Small intestine (tissue), 7 donors: ENCODE measurements around the gene PNO1. TPM values are rescaled to one million over a fixed set of nuclear protein-coding genes. Genes with fewer than 3 reads are reported as not detected.
A peak's percentile ranks its signal among the peaks of the same experiment; 100 is the strongest.

Source experiments
- DNase-seq, 2 donors: peaks; one replicate each; pipeline versions ENCODE4 v3.0.0 to v3.0.0-alpha.2; 2013
- FAIRE-seq: peaks from 2 replicates; lab custom pipeline; 2012; peaks lifted over from hg19 to GRCh38; lab: Jason Lieb, UNC
- H3K27ac ChIP-seq, 3 donors: one replicate each; pipeline ENCODE4 v1.5.1; 2013; ENCODE audit warnings: low read length in 2 of 3, mild to moderate bottlenecking in 2 of 3, control low read depth in 1 of 3, inconsistent platforms in 1 of 3, low read depth in 1 of 3, moderate library complexity in 1 of 3
- H3K27me3 ChIP-seq, 3 donors: one replicate each; pipeline ENCODE4 v1.6.1; 2013; ENCODE audit warnings: low read length in 3 of 3, inconsistent platforms in 1 of 3; ENCODE audit not compliant: control insufficient read depth in 3 of 3, insufficient read depth in 3 of 3
- H3K36me3 ChIP-seq, 3 donors: one replicate each; pipeline ENCODE4 v1.6.1; 2013; ENCODE audit warnings: low read length in 3 of 3, inconsistent platforms in 1 of 3, low read depth in 1 of 3, mild to moderate bottlenecking in 1 of 3, moderate library complexity in 1 of 3; ENCODE audit not compliant: control insufficient read depth in 3 of 3, insufficient read depth in 2 of 3
- H3K4me1 ChIP-seq, 3 donors: one replicate each; pipeline ENCODE4 v1.6.1; 2013; ENCODE audit warnings: low read length in 2 of 3, inconsistent platforms in 1 of 3, low read depth in 1 of 3, mild to moderate bottlenecking in 1 of 3, moderate library complexity in 1 of 3; ENCODE audit not compliant: control insufficient read depth in 3 of 3, insufficient read depth in 2 of 3
- H3K4me3 ChIP-seq, 3 donors: one replicate each; pipeline ENCODE4 v1.5.1; 2013; ENCODE audit warnings: low read length in 3 of 3, control low read depth in 1 of 3, inconsistent platforms in 1 of 3, low read depth in 1 of 3, mild to moderate bottlenecking in 1 of 3, moderate library complexity in 1 of 3
- H3K9me3 ChIP-seq, 2 donors: one replicate each; pipeline ENCODE4 v1.6.1; 2013; ENCODE audit warnings: low read depth in 1 of 2, low read length in 1 of 2; ENCODE audit not compliant: control insufficient read depth in 2 of 2, insufficient read depth in 1 of 2
- WGBS, 3 donors: extraction: QIAGEN DNeasy Blood & Tissue Kit; methylation state at CpG; one replicate each; pipeline ENCODE4 v1.1.7; 2013; 5-methylcytosine and 5-hydroxymethylcytosine counted together
- polyA plus RNA-seq, 4 donors: library from polyadenylated mRNA; stranded (reverse) in 3 of 4; unstranded in 1 of 4; fragments of 200-250 nt in 3 of 4; fragments of 120-200 nt in 1 of 4; gene quantifications; one replicate each; pipeline versions ENCODE4 v1.2.1 to v1.2.3, GENCODE V29; 2013
- donor health status: healthy with polysubstance abuse.
- donor health status: control.
- donor health status: control.
- donor health status: Bipolar disorder and iron deficiency.
- donor health status: healthy.

Gene PNO1
- polyA plus RNA-seq, 4 donors, result 4.9 to 13.5 (median 9.2) TPM

GRCh38 chr2:68135448-68136320 lies 22.0 kb upstream of the PNO1 start:
- peaks cover 0 to 6% (median 2%) of the 10 kb centered on the region in 3 donors for H3K36me3 ChIP-seq
- peak; percentile 27 to 48 for DNase-seq
- no peak for FAIRE-seq
- WGBS, 3 donors, result 29 to 55% (median 45%) methylated on average over 7 of the region's 7 CpGs
- H3K27ac ChIP-seq, result no peak overlapping the region
- H3K4me1 ChIP-seq, result peaks cover 0 to 8% (median 0%) of the 10 kb centered on the region in 3 donors
- H3K9me3 ChIP-seq, result no peaks in the 10 kb centered on the region
- no peaks in the 10 kb centered on the region for H3K27me3 ChIP-seq
- no peak overlapping the region for H3K4me3 ChIP-seq

DNA sequence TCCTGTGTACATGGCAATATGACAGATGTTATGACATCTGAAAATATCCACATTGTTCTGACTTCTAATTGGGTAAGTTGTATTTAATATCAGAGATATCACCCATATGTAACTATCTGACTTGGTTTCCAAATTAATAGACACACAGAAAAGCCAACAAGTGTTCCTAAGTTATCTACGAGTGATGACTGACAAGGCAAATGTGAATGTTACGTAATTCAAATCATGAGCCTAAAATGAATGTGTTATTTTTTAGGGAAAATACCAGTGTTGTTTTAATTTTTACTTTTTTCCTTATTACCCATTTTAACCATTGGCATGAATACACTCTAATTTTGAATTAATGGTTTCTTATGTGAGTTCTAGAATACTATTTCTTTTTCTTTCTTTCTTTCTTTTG lies 15.8 kb upstream of the PNO1 start:
- H3K9me3 ChIP-seq, result no peaks in the 10 kb centered on the region
- H3K27ac ChIP-seq, result no peak overlapping the region
- H3K36me3 ChIP-seq, result peaks cover 0 to 2% (median 0%) of the 10 kb centered on the region in 3 donors
- DNase-seq, result no peak
- no peaks in the 10 kb centered on the region for H3K27me3 ChIP-seq
- no peaks in the 10 kb centered on the region for H3K4me1 ChIP-seq
- 93 to 98% (median 95%) methylated on average over 2 of the region's 2 CpGs for WGBS, 3 donors
- no peak for FAIRE-seq
- no peak overlapping the region for H3K4me3 ChIP-seq

- H3K27ac ChIP-seq, result no peak overlapping the region
- H3K36me3 ChIP-seq, result peaks cover 0 to 2% (median 0%) of the 10 kb centered on the region in 3 donors
- H3K4me3 ChIP-seq, result no peak overlapping the region
- DNase-seq, result no peak
- H3K9me3 ChIP-seq, result no peaks in the 10 kb centered on the region
- no peaks in the 10 kb centered on the region for H3K4me1 ChIP-seq
- no peaks in the 10 kb centered on the region for H3K27me3 ChIP-seq
- FAIRE-seq, result no peak
These were observed 6.7 kb upstream of the PNO1 start for GRCh38 chr2:68151037-68151436.

GRCh38 chr2:68152681-68153347 lies 4.9 kb upstream of the PNO1 start:
- Histone ChIP-seq H3K27me3 (no peaks in the 10 kb centered on the region), H3K4me3 (no peak overlapping the region), H3K4me1 (peaks cover 0 to 3% (median 0%) of the 10 kb centered on the region in 3 donors), H3K27ac (no peak overlapping the region), H3K36me3 (peaks cover 0 to 2% (median 0%) of the 10 kb centered on the region in 3 donors), H3K9me3 (no peaks in the 10 kb centered on the region)
- WGBS, 3 donors, result 58 to 79% (median 66%) methylated on average over 3 of the region's 3 CpGs
- no peak for DNase-seq
- FAIRE-seq, result no peak

DNA sequence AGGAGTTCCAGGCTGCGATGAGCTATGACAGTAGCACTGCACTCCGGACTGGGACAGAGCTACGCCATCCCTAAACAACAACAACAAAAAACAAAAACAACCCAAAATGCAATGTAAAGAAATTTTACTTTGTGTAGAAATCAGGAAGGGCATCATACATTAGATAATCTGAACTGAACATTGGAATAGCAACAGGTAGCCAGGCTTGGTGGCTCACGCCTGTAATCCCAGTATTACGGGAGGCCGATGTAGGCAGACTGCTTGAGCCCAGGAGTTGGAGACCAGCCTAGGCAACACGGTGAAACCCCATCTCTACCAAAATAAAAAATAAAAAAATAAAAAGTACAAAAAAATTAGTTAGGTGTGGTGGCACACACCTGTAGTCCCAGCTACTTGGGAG lies 2.1 kb upstream of the PNO1 start:
- Histone ChIP-seq H3K27ac (no peak overlapping the region), H3K36me3 (peaks cover 2 to 3% (median 2%) of the 10 kb centered on the region in 3 donors), H3K4me3 (no peak overlapping the region), H3K4me1 (peaks cover 0 to 7% (median 6%) of the 10 kb centered on the region in 3 donors), H3K27me3 (no peaks in the 10 kb centered on the region), H3K9me3 (no peaks in the 10 kb centered on the region)
- FAIRE-seq (no peak), DNase-seq (no peak)
- WGBS, 3 donors, result 96 to 98% (median 97%) methylated on average over 7 of the region's 7 CpGs

DNA sequence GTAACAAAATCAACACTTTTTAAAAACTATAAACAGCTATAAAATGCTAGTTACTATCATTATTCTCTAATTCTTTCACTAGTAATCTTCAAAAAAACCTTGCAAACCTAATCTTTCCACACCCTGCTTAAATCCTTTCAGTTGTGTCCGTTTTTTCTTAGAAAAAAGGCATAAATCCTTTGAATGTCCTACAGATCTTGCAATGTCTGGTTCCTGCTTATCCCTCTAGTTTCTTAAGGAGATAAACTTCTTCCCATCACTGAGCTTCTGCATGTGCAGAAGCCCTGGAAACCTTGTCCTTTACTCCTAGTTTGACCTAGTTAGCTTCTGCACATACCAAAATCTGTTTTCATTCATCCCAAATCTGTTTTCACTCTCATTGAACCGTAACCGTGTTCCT lies 1.3 kb upstream of the PNO1 start:
- no peak for FAIRE-seq

DNA sequence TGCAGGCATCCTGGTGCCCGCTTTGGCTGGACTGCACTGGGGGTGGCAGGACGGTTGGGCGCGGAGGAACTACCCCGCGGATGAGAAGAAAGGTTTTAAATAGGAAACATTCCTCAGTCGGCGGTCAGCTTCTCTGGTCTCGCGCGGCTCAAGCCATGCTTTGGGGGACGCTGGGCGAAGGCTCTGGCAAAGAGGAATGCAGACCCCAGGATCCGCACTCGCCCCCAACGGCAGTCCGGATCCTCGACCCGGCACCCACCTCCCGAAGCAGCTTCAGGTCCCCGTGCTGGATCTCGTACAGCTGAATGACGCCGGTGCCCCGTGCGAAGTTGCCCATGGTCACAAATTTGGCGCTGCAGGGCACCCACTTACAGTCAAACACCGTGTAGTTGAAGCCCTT lies 686 bp upstream of the PNO1 start:
- Histone ChIP-seq H3K4me3 (peak overlapping the region; percentile 73 to 84 (median 78)), H3K4me1 (peaks cover 0 to 7% (median 6%) of the 10 kb centered on the region in 3 donors), H3K27ac (peak overlapping the region; percentile 63 to 100 (median 84)), H3K36me3 (peaks cover 2 to 5% (median 4%) of the 10 kb centered on the region in 3 donors), H3K9me3 (no peaks in the 10 kb centered on the region), H3K27me3 (no peaks in the 10 kb centered on the region)
- 0 to 1% (median 0%) methylated on average over 28 of the region's 28 CpGs for WGBS, 3 donors
- no peak for DNase-seq
- FAIRE-seq, result no peak

More for the DNA sequence above, 1.3 kb upstream of the PNO1 start:
- DNase-seq, result no peak
- H3K36me3 ChIP-seq, result peaks cover 2 to 4% (median 3%) of the 10 kb centered on the region in 3 donors
- 4 to 11% (median 6%) methylated on average over 3 of the region's 3 CpGs for WGBS, 3 donors
- H3K27ac ChIP-seq, result no peak overlapping the region
- H3K27me3 ChIP-seq, result no peaks in the 10 kb centered on the region
- H3K9me3 ChIP-seq, result no peaks in the 10 kb centered on the region
- peaks cover 0 to 7% (median 6%) of the 10 kb centered on the region in 3 donors for H3K4me1 ChIP-seq
- H3K4me3 ChIP-seq, result peak overlapping the region; percentile 73 to 84 (median 78)

- Histone ChIP-seq H3K36me3 (peaks cover 2 to 7% (median 4%) of the 10 kb centered on the region in 3 donors), H3K9me3 (no peaks in the 10 kb centered on the region), H3K27me3 (no peaks in the 10 kb centered on the region), H3K27ac (peak overlapping the region; percentile 61 to 100 (median 84)), H3K4me1 (peaks cover 0 to 7% (median 6%) of the 10 kb centered on the region in 3 donors), H3K4me3 (peak overlapping the region; percentile 78 to 87 (median 84))
- DNase-seq, result no peak
- 0% methylated on average over 7 of the region's 7 CpGs for WGBS, 3 donors
- no peak for FAIRE-seq
These were observed 403 bp downstream of the PNO1 start for GRCh38 chr2:68158134-68158447.
